Endothelial cell of umbilical vein (primary cell): Measurements from ENCODE around the gene SYK. TPM values are rescaled to one million over a fixed set of nuclear protein-coding genes. Genes with fewer than 3 reads are reported as not detected.

ENCODE experiments used
- BruUV-seq: library from RNA; stranded (reverse); fragments of 400-500 nt; replicated peaks from 2 replicates; lab custom pipeline; 2021; lab: Mats Ljungman, UMichigan
- CTCF ChIA-PET: fragments of 300-600, 350-600 bp; sonication (Branson Sonifier 250); formaldehyde crosslinking; loops from one replicate; lab custom pipeline; 2021; ENCODE audit warnings: antibody characterized with exemption, inconsistent platforms; lab: Charles Lee
- POLR2A ChIA-PET: fragments of 300-600, 350-600 bp; sonication (Branson Sonifier 250); formaldehyde crosslinking; loops from one replicate; lab custom pipeline; 2021; ENCODE audit warnings: antibody characterized with exemption, inconsistent platforms; lab: Charles Lee
- DNase-seq: peaks from one replicate; pipeline ENCODE4 v3.0.0-alpha.2; 2011; ENCODE audit warnings: low read depth, low spot score
- FAIRE-seq: peaks from 2 replicates; lab custom pipeline; 2011; peaks lifted over from hg19 to GRCh38; lab: Jason Lieb, UNC
- H2AFZ ChIP-seq: 2 replicates; pipeline ENCODE4 v1.6.0; 2012; ENCODE audit warnings: low read depth, low read length, control low read depth, inconsistent platforms
- H3K27ac ChIP-seq: 2 replicates; pipeline ENCODE4 v1.5.1; 2011; ENCODE audit warnings: low read depth, mild to moderate bottlenecking, control low read depth, low read length, moderate library complexity; ENCODE audit not compliant: insufficient read depth
- H3K27me3 ChIP-seq, 2 experiments: 2 replicates each; pipeline versions ENCODE4 v1.6.0 to v1.6.1; 2011; ENCODE audit warnings: low read length in 2 of 2, mixed read lengths in 1 of 2; ENCODE audit not compliant: control insufficient read depth in 2 of 2, insufficient read depth in 2 of 2
- H3K36me3 ChIP-seq, 2 experiments: 2 replicates in 1 of 2; 3 replicates in 1 of 2; pipeline ENCODE4 v1.5.1; 2011; ENCODE audit warnings: low read length in 2 of 2, mild to moderate bottlenecking in 1 of 2, moderate library complexity in 1 of 2; ENCODE audit not compliant: control insufficient read depth in 2 of 2, insufficient read depth in 2 of 2; ENCODE audit errors: extremely low read depth in 1 of 2
- H3K4me1 ChIP-seq: 3 replicates; pipeline ENCODE4 v1.5.1; 2011; ENCODE audit warnings: mild to moderate bottlenecking, low read length; ENCODE audit not compliant: control insufficient read depth, insufficient read depth; ENCODE audit errors: extremely low read depth
- H3K4me2 ChIP-seq: 2 replicates; pipeline ENCODE4 v1.6.1; 2011; ENCODE audit warnings: low read length, control low read depth, mixed read lengths; ENCODE audit not compliant: insufficient read depth
- H3K4me3 ChIP-seq, 3 experiments: fragments of 200-600 bp in 1 of 3; sonication (generic), shearing (Covaris generic) in 1 of 3; replicated peaks in 1 of 3; 2 replicates each; pipeline ENCODE4 v1.5.1; 2011 to 2016; ENCODE audit warnings: control low read depth in 3 of 3, low read length in 3 of 3, mild to moderate bottlenecking in 2 of 3, inconsistent platforms in 1 of 3, low read depth in 1 of 3, moderate library complexity in 1 of 3; ENCODE audit not compliant: insufficient read depth in 1 of 3
- H3K79me2 ChIP-seq: 2 replicates; pipeline ENCODE4 v1.6.0; 2012; ENCODE audit warnings: low read length, inconsistent platforms; ENCODE audit not compliant: control insufficient read depth, insufficient read depth
- H3K9ac ChIP-seq: replicated peaks from 2 replicates; pipeline ENCODE3; 2011; ENCODE audit warnings: low read length, control low read depth; ENCODE audit not compliant: insufficient read depth; ENCODE audit errors: extremely low read depth
- H3K9me1 ChIP-seq: replicated peaks from 3 replicates; pipeline ENCODE4 v1.6.0; 2011; ENCODE audit warnings: mild to moderate bottlenecking, low read length; ENCODE audit not compliant: control insufficient read depth, insufficient read depth; ENCODE audit errors: extremely low read depth
- H3K9me3 ChIP-seq: replicated peaks from 2 replicates; pipeline ENCODE4 v1.5.1; 2012; ENCODE audit warnings: low read length, inconsistent platforms; ENCODE audit not compliant: control insufficient read depth, insufficient read depth
- H4K20me1 ChIP-seq: replicated peaks from 2 replicates; pipeline ENCODE3; 2011; ENCODE audit warnings: mild to moderate bottlenecking, low read length; ENCODE audit not compliant: control insufficient read depth, insufficient read depth; ENCODE audit errors: extremely low read depth
- CTCF ChIP-seq, 2 donors: IDR thresholded peaks; 1 replicate in 1 of 2; 2 replicates in 1 of 2; pipeline ENCODE4 v1.5.1; 2011; ENCODE audit warnings: low read length in 2 of 2, mild to moderate bottlenecking in 2 of 2, moderate library complexity in 2 of 2, control low read depth in 1 of 2, inconsistent platforms in 1 of 2, low read depth in 1 of 2; ENCODE audit not compliant: insufficient read depth in 1 of 2; ENCODE audit errors: extremely low read depth in 1 of 2
- FOS ChIP-seq: IDR thresholded peaks from 2 replicates; pipeline ENCODE4 v1.6.1; 2011; ENCODE audit warnings: mild to moderate bottlenecking, low read length, moderate library complexity, borderline replicate concordance; ENCODE audit not compliant: insufficient read depth
- GATA2 ChIP-seq: IDR thresholded peaks from 2 replicates; pipeline ENCODE4 v1.7.0; 2011; ENCODE audit warnings: low read depth, mild to moderate bottlenecking, moderate library complexity, mixed read lengths, low read length; ENCODE audit not compliant: insufficient read length, insufficient read depth
- JUN ChIP-seq: IDR thresholded peaks from 2 replicates; pipeline ENCODE4 v1.6.1; 2011; ENCODE audit warnings: borderline replicate concordance, low read depth; ENCODE audit not compliant: insufficient read length, insufficient read depth
- MYC ChIP-seq: IDR thresholded peaks from one replicate; pipeline ENCODE4 v1.6.1; 2011; ENCODE audit warnings: mild to moderate bottlenecking, low read depth, low read length
- POLR2A ChIP-seq: IDR thresholded peaks from 2 replicates; pipeline ENCODE4 v1.6.1; 2012; ENCODE audit warnings: low read depth, mild to moderate bottlenecking, control low read depth, low read length
- POLR2AphosphoS5 ChIP-seq: IDR thresholded peaks from 2 replicates; pipeline ENCODE4 v1.6.1; 2012; ENCODE audit warnings: low read depth, mild to moderate bottlenecking, control low read depth, low read length, moderate library complexity; ENCODE audit not compliant: insufficient read depth
- dilution Hi-C: fragments of 300-500 bp; cut with MboI; formaldehyde crosslinking; loops from one replicate; pipeline ENCODE4 v1.15.0; 2019; ENCODE audit warnings: low sequenced_read_pairs; ENCODE audit not compliant: extremely low pct_ligation_motif_present
- intact Hi-C: fragments of 100-400 bp; cut with micrococcal nuclease; formaldehyde crosslinking; loops from one replicate; pipeline ENCODE4 v1.10.0; 2022
- polyA plus RNA-seq, 4 experiments: library from polyadenylated mRNA; depleted of rRNA in 3 of 4; stranded (reverse) in 3 of 4; unstranded in 1 of 4; fragments of >200 nt; gene quantifications; 2 replicates each; pipeline versions ENCODE4 v1.2.1 to v1.2.3, GENCODE V29; 2011 to 2012; ENCODE audit warnings: missing spikeins in 1 of 4
- total RNA-seq: library from RNA; stranded (reverse); gene quantifications from 2 replicates; pipeline ENCODE4 v1.2.3, GENCODE V29; 2021
- TF ChIP-seq, protein P1 (sequence below): IDR thresholded peaks from 2 replicates; pipeline ENCODE4 v1.6.1; 2011; ENCODE audit not compliant: insufficient read depth, insufficient read length

The SYK gene
- total and polyA plus RNA-seq, 2 donors (not counting 3 experiments of a cell fraction or from before 2014, with no cell fraction given): not detected

DNA sequence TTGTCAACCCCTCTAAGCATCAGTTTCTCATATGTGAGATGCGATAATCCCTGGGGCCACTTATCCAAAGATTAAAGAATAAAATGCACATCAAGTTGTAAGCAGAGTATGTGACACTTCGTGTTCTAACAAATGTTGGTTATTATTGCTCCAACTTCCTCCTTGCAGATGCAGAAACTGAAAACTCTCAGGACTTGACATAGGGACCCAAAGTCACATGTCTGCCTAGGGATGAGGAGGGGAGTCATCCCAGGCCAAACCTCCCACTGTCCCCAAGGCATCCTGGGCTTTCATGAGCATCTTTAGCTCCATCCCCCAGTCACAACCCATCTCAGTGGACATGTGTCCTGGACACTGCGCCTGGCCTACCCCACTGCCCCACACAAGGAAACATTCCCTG lies 27.5 kb upstream of the SYK start:
- intact Hi-C loops (no loop called here), dilution Hi-C loops (no loop called here)
- H2AFZ ChIP-seq: no peak overlapping the region
- no peak overlapping the region for H3K4me2 ChIP-seq
- ChIA-PET POLR2A (no interaction called here), CTCF (no interaction called here)
- no peak overlapping the region for H3K9ac ChIP-seq
- H3K27ac ChIP-seq: no peak overlapping the region
- no peaks in the 10 kb centered on the region for H3K4me1 ChIP-seq
- H4K20me1 ChIP-seq: no peaks in the 10 kb centered on the region
- H3K36me3 ChIP-seq: no peaks in the 10 kb centered on the region
- no peaks in the 10 kb centered on the region for H3K9me3 ChIP-seq
- DNase-seq (no peak), FAIRE-seq (no peak)
- no peaks in the 10 kb centered on the region for H3K79me2 ChIP-seq
- no peak overlapping the region for H3K4me3 ChIP-seq
- H3K27me3 ChIP-seq: no peaks in the 10 kb centered on the region
- BruUV-seq: no TSS peak
- H3K9me1 ChIP-seq: no peaks in the 10 kb centered on the region
- TF ChIP-seq GATA2 (no peak), POLR2AphosphoS5 (no peak)

DNA sequence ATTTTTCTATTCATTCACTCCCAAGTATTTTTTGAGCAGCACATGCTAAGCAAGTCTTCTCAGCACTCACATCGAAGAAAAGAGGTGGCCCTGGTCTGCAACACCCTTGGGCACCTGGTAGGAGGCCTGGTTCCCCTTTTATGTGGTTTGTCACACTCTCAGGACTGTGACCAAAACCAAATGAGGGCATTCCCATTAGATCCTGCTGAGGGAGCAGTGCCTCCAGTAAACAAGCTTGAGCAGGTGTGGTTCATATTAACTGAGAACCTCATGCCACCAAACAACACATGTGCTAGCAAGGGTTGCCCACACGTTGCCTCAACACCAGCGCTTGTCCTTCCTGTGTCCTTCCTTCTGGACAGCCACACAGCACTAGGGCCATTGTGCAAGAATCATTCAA lies 26.9 kb upstream of the SYK start:
- no peaks in the 10 kb centered on the region for H3K9me3 ChIP-seq
- CTCF ChIA-PET: no interaction called here
- H2AFZ ChIP-seq: no peak overlapping the region
- no peak overlapping the region for H3K4me3 ChIP-seq
- dilution Hi-C loops: no loop called here
- H3K9ac ChIP-seq: no peak overlapping the region
- H3K4me1 ChIP-seq: no peaks in the 10 kb centered on the region
- H3K79me2 ChIP-seq: no peaks in the 10 kb centered on the region
- DNase-seq (no peak), FAIRE-seq (no peak)
- POLR2A ChIA-PET: no interaction called here
- BruUV-seq: no TSS peak
- no peaks in the 10 kb centered on the region for H4K20me1 ChIP-seq
- no peaks in the 10 kb centered on the region for H3K36me3 ChIP-seq
- H3K9me1 ChIP-seq: no peaks in the 10 kb centered on the region
- no peaks in the 10 kb centered on the region for H3K27me3 ChIP-seq
- intact Hi-C loops: no loop called here
- no peak for TF ChIP-seq POLR2A
- no peak for TF ChIP-seq CTCF (IDR thresholded peaks at IDR 0.05; ENCODE audit: extremely low read depth in 1 of 2, insufficient read depth in 1 of 2, low read depth in 1 of 2, low read length in 2 of 2)
- TF ChIP-seq, protein P1, sequence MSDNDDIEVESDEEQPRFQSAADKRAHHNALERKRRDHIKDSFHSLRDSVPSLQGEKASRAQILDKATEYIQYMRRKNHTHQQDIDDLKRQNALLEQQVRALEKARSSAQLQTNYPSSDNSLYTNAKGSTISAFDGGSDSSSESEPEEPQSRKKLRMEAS: no peak
- TF ChIP-seq POLR2AphosphoS5: no peak
- TF ChIP-seq FOS: no peak
- no peak for TF ChIP-seq MYC
- TF ChIP-seq JUN: no peak
- no peak overlapping the region for H3K4me2 ChIP-seq
- no peak overlapping the region for H3K27ac ChIP-seq
